HG02759 (cell line): Measurements from ENCODE around the gene SPDYE4.

Source experiments
- ATAC-seq: cut with Tn5 transposase; IDR thresholded peaks from one replicate; pipeline ENCODE4 v1.9.1; 2021; ENCODE audit warnings: mild to moderate bottlenecking, moderate library complexity; ENCODE audit not compliant: unreplicated experiment

SPDYE4 gene

GRCh38 chr17:8785547-8786413 is 27.4 kb upstream of the SPDYE4 start:
- no peak for ATAC-seq

GRCh38 chr17:8782176-8782575 is 23.8 kb upstream of the SPDYE4 start:
- ATAC-seq = no peak

- ATAC-seq = no peak
These were observed 23.4 kb upstream of the SPDYE4 start for GRCh38 chr17:8781776-8782175.

GRCh38 chr17:8776881-8777280 is 18.5 kb upstream of the SPDYE4 start:
- no peak for ATAC-seq

GRCh38 chr17:8776248-8776647 is 17.9 kb upstream of the SPDYE4 start:
- ATAC-seq = no peak

- no peak for ATAC-seq
These were observed 8.4 kb upstream of the SPDYE4 start for GRCh38 chr17:8766731-8767130.

- no peak for ATAC-seq
These were observed 3.7 kb upstream of the SPDYE4 start for GRCh38 chr17:8762012-8762411.

GRCh38 chr17:8757189-8757588 is 1.2 kb downstream of the SPDYE4 start:
- ATAC-seq = no peak

- no peak for ATAC-seq
These were observed 2.6 kb downstream of the SPDYE4 start for GRCh38 chr17:8755590-8756255.

- no peak for ATAC-seq
These were observed 3.5 kb downstream of the SPDYE4 start for GRCh38 chr17:8754890-8755289.

GRCh38 chr17:8753976-8754440 is 4.3 kb downstream of the SPDYE4 start:
- ATAC-seq = no peak

GRCh38 chr17:8753136-8753975 is 5.0 kb downstream of the SPDYE4 start:
- ATAC-seq = no peak

GRCh38 chr17:8749616-8750015 is 8.7 kb downstream of the SPDYE4 start:
- no peak for ATAC-seq

GRCh38 chr17:8747742-8748141 is 10.6 kb downstream of the SPDYE4 start:
- ATAC-seq = no peak

GRCh38 chr17:8746501-8747236 is 11.7 kb downstream of the SPDYE4 start:
- no peak for ATAC-seq

GRCh38 chr17:8745586-8746500 is 12.5 kb downstream of the SPDYE4 start:
- ATAC-seq = peak; percentile 83

GRCh38 chr17:8744086-8744785 is 14.1 kb downstream of the SPDYE4 start:
- ATAC-seq = no peak

GRCh38 chr17:8742819-8743218 is 15.5 kb downstream of the SPDYE4 start:
- ATAC-seq = no peak

GRCh38 chr17:8742274-8742673 is 16.1 kb downstream of the SPDYE4 start:
- no peak for ATAC-seq
